Left lobe of liver (tissue), 2 donors: ENCODE measurements around the gene CNDP2. TPM values are rescaled to one million over a fixed set of nuclear protein-coding genes. Genes with fewer than 3 reads are reported as not detected.
A peak's percentile ranks its signal among the peaks of the same experiment; 100 is the strongest.
"Not testable (repeated sequence)": the region's sequence is repeated elsewhere in the genome, so short reads cannot be mapped to it uniquely, and the experiment has no call there.

Source experiments
- ATAC-seq: fragments of 200-7000 bp; cut with Tn5 transposase; one replicate; pipeline ENCODE4 v1.9.1; 2020; ENCODE audit warnings: mild to moderate bottlenecking, moderate library complexity
- DNase-seq: peaks from one replicate; pipeline ENCODE4 v3.0.0-alpha.2; 2020; ENCODE audit warnings: low spot score
- total RNA-seq: library from RNA; stranded (reverse); gene quantifications from one replicate; pipeline ENCODE4 v1.2.1, GENCODE V29; 2021
- donor health status: DM: no; HTN: no; CAD: no; lungs with moderate emphysema.
- donor health status: DM: no; HTN: yes; CAD: no.

Gene CNDP2
- total RNA-seq, 1 donor from 2014 or later = 243 TPM

GRCh38 chr18:74499633-74500032 is 3.5 kb downstream of the CNDP2 start:
- peak; percentile 90 for DNase-seq
- peak; percentile 15 for ATAC-seq

GRCh38 chr18:74500372-74500771 is 4.2 kb downstream of the CNDP2 start:
- DNase-seq (no peak), ATAC-seq (no peak)

GRCh38 chr18:74500774-74501173 is 4.6 kb downstream of the CNDP2 start:
- ATAC-seq = not testable (repeated sequence)
- DNase-seq = peak; percentile 47

GRCh38 chr18:74501386-74501785 is 5.2 kb downstream of the CNDP2 start:
- ATAC-seq (no peak), DNase-seq (peak; percentile 39)

- DNase-seq = peak; percentile 15
- ATAC-seq = no peak
These were observed 7.0 kb downstream of the CNDP2 start for GRCh38 chr18:74503137-74503536.

- ATAC-seq = no peak
- DNase-seq = peak; percentile 28
These were observed 9.6 kb downstream of the CNDP2 start for GRCh38 chr18:74505776-74506175.

GRCh38 chr18:74506448-74507084 is 10.4 kb downstream of the CNDP2 start:
- DNase-seq (peak; percentile 28), ATAC-seq (peak; percentile 10)

GRCh38 chr18:74507097-74507881 is 11.1 kb downstream of the CNDP2 start:
- DNase-seq = peak; percentile 41
- ATAC-seq = no peak

- ATAC-seq (no peak), DNase-seq (peak; percentile 29)
These were observed 11.8 kb downstream of the CNDP2 start for GRCh38 chr18:74507927-74508326.

- ATAC-seq (no peak), DNase-seq (peak; percentile 21)
These were observed 12.2 kb downstream of the CNDP2 start for GRCh38 chr18:74508366-74508765.

GRCh38 chr18:74508821-74509225 is 12.7 kb downstream of the CNDP2 start:
- DNase-seq (peak; percentile 29), ATAC-seq (no peak)

- DNase-seq (peak; percentile 37), ATAC-seq (no peak)
These were observed 13.9 kb downstream of the CNDP2 start for GRCh38 chr18:74509856-74510769.

- DNase-seq = peak; percentile 12
- no peak for ATAC-seq
These were observed 14.6 kb downstream of the CNDP2 start for GRCh38 chr18:74510770-74511095.

- DNase-seq (peak; percentile 23), ATAC-seq (no peak)
These were observed 15.7 kb downstream of the CNDP2 start for GRCh38 chr18:74511823-74512222.

GRCh38 chr18:74512321-74513053 is 16.3 kb downstream of the CNDP2 start:
- ATAC-seq (no peak), DNase-seq (peak; percentile 41)

- DNase-seq (no peak), ATAC-seq (no peak)
These were observed 17.2 kb downstream of the CNDP2 start for GRCh38 chr18:74513149-74513882.

GRCh38 chr18:74513883-74514205 is 17.7 kb downstream of the CNDP2 start:
- DNase-seq = peak; percentile 80
- peak; percentile 65 for ATAC-seq

GRCh38 chr18:74514860-74515495 is 18.8 kb downstream of the CNDP2 start:
- no peak for ATAC-seq

GRCh38 chr18:74515620-74516231 is 19.6 kb downstream of the CNDP2 start:
- ATAC-seq (peak; percentile 49), DNase-seq (peak; percentile 58)

More at GRCh38 chr18:74514860-74515495, 18.8 kb downstream of the CNDP2 start:
- peak; percentile 41 for DNase-seq
